Measurements from ENCODE around the gene TMEM53.
"Not testable (repeated sequence)": the region's sequence is repeated elsewhere in the genome, so short reads cannot be mapped to it uniquely, and the experiment has no call there.

The TMEM53 gene

GRCh38 chr1:44674113-44675000, at the start of gene TMEM53, which contains the start of gene ARMH1:
Gene TMEM53, minus strand, starts transcription at chr1:44674481. Its CDS starts 90 bp downstream, at chr1:44674391.
Gene ARMH1, plus strand, starts transcription at chr1:44674714. Its CDS starts 14,984 bp downstream, at chr1:44689698.
- peak; percentile 99 for DNase-seq (ENCODE audit: low read depth)

GRCh38 chr1:44723496-44724295, 49.4 kb upstream of the TMEM53 start:
- no peak for DNase-seq (ENCODE audit: low read depth)

- DNase-seq (ENCODE audit: low read depth): no peak
Observed at GRCh38 chr1:44723064-44723463, 48.8 kb upstream of the TMEM53 start.

GRCh38 chr1:44721485-44722361, 47.4 kb upstream of the TMEM53 start:
- peak; percentile 78 for DNase-seq (ENCODE audit: low read depth)

GRCh38 chr1:44720281-44720680, 46.0 kb upstream of the TMEM53 start:
- no peak for DNase-seq (ENCODE audit: low read depth)

GRCh38 chr1:44719318-44719717, 45.0 kb upstream of the TMEM53 start:
- DNase-seq (ENCODE audit: low read depth): peak; percentile 39

- no peak for DNase-seq (ENCODE audit: low read depth)
Observed at GRCh38 chr1:44718091-44718490, 43.8 kb upstream of the TMEM53 start.

- no peak for DNase-seq (ENCODE audit: low read depth)
Observed at GRCh38 chr1:44717653-44718052, 43.4 kb upstream of the TMEM53 start.

- DNase-seq (ENCODE audit: low read depth): no peak
Observed at GRCh38 chr1:44717156-44717555, 42.9 kb upstream of the TMEM53 start.

GRCh38 chr1:44714944-44715571, 40.8 kb upstream of the TMEM53 start:
- DNase-seq (ENCODE audit: low read depth): peak; percentile 74

- DNase-seq (ENCODE audit: low read depth): no peak
Observed at GRCh38 chr1:44714532-44714931, 40.3 kb upstream of the TMEM53 start.

- DNase-seq (ENCODE audit: low read depth): no peak
Observed at GRCh38 chr1:44713321-44713781, 39.1 kb upstream of the TMEM53 start.

GRCh38 chr1:44707959-44708831, 33.9 kb upstream of the TMEM53 start:
- DNase-seq (ENCODE audit: low read depth): peak; percentile 66

GRCh38 chr1:44707112-44707881, 33.0 kb upstream of the TMEM53 start:
- DNase-seq (ENCODE audit: low read depth): peak; percentile 95

GRCh38 chr1:44705938-44706337, 31.7 kb upstream of the TMEM53 start:
- DNase-seq (ENCODE audit: low read depth): no peak

GRCh38 chr1:44705470-44705869, 31.2 kb upstream of the TMEM53 start:
- no peak for DNase-seq (ENCODE audit: low read depth)

- DNase-seq (ENCODE audit: low read depth): no peak
Observed at GRCh38 chr1:44701141-44701573, 26.9 kb upstream of the TMEM53 start.

GRCh38 chr1:44700573-44700972, 26.3 kb upstream of the TMEM53 start:
- no peak for DNase-seq (ENCODE audit: low read depth)

GRCh38 chr1:44699375-44699774, 25.1 kb upstream of the TMEM53 start:
- DNase-seq (ENCODE audit: low read depth): not testable (repeated sequence)

All from EH (cell line).